ENCODE measurements around the gene PAK4. TPM values are rescaled to one million over a fixed set of nuclear protein-coding genes. Genes with fewer than 3 reads are reported as not detected.

PAK4 gene
- total RNA-seq, 8 experiments from 2014 or later = 6.5 to 42.8 (median 11.9) TPM

GRCh38 chr19:39157275-39157996 lies 31.9 kb downstream of the PAK4 start:
- WGBS, 10 experiments = 80 to 100% (median 90%) methylated on average over 1 to 16 of the region's 23 CpGs; no CpG with 5 or more reads in 4 of the 10 experiments
- peaks cover 6 to 13% of the 10 kb centered on the region in 2 donors for H3K4me1 ChIP-seq (replicated peaks in 1 of 2)
- H3K4me3 ChIP-seq = no peak overlapping the region
- ATAC-seq (replicated peaks in 6 of 8) = peak in 2 of 8 experiments; percentile 34 to 39
- in situ Hi-C loops (cut with MboI; ENCODE audit: low pct_unique_long_range_greater_than_20kb in 2 of 9, low sequenced_read_pairs in 9 of 9, unreplicated experiment in 9 of 9) = no loop called here
- no peak overlapping the region for H3K27ac ChIP-seq

- H3K4me3 ChIP-seq = no peak overlapping the region
- in situ Hi-C loops (cut with MboI; ENCODE audit: low pct_unique_long_range_greater_than_20kb in 2 of 9, low sequenced_read_pairs in 9 of 9, unreplicated experiment in 9 of 9) = no loop called here
Observed at GRCh38 chr19:39157997-39158389, 32.4 kb downstream of the PAK4 start.

GRCh38 chr19:39158646-39159260 lies 33.2 kb downstream of the PAK4 start:
- 72 to 100% (median 91%) methylated on average over 1 to 4 of the region's 12 CpGs; no CpG with 5 or more reads in 3 of the 10 experiments for whole genome bisulfite sequencing, 10 experiments

More at GRCh38 chr19:39157997-39158389, 32.4 kb downstream of the PAK4 start:
- ATAC-seq (replicated peaks in 6 of 8) = no peak
- Histone ChIP-seq H3K27ac (no peak overlapping the region), H3K4me1 (replicated peaks in 1 of 2) (peaks cover 6 to 17% of the 10 kb centered on the region in 2 donors)
- WGBS, 10 experiments = 80 to 100% (median 95%) methylated on average over 1 to 9 of the region's 15 CpGs; no CpG with 5 or more reads in 5 of the 10 experiments

GRCh38 chr19:39160523-39160861 lies 34.9 kb downstream of the PAK4 start:
- no peak overlapping the region for H3K4me3 ChIP-seq
- 0 to 84% (median 70%) methylated on average over 1 to 7 of the region's 8 CpGs; no CpG with 5 or more reads in 4 of the 10 experiments for WGBS, 10 experiments
- ATAC-seq (replicated peaks in 6 of 8) = peak in 2 of 8 experiments; percentile 63 to 67
- H3K4me1 ChIP-seq (replicated peaks in 1 of 2) = peaks cover 6 to 19% of the 10 kb centered on the region in 2 donors
- in situ Hi-C loops (cut with MboI; ENCODE audit: low pct_unique_long_range_greater_than_20kb in 2 of 9, low sequenced_read_pairs in 9 of 9, unreplicated experiment in 9 of 9) = no loop called here
- H3K27ac ChIP-seq = no peak overlapping the region

More at GRCh38 chr19:39158646-39159260, 33.2 kb downstream of the PAK4 start:
- no peak overlapping the region for H3K27ac ChIP-seq
- H3K4me3 ChIP-seq = no peak overlapping the region
- no peak for ATAC-seq (replicated peaks in 6 of 8)
- H3K4me1 ChIP-seq (replicated peaks in 1 of 2) = peaks cover 6 to 19% of the 10 kb centered on the region in 2 donors
- in situ Hi-C loops (cut with MboI; ENCODE audit: low pct_unique_long_range_greater_than_20kb in 2 of 9, low sequenced_read_pairs in 9 of 9, unreplicated experiment in 9 of 9) = no loop called here

GRCh38 chr19:39160889-39161672 lies 35.5 kb downstream of the PAK4 start:
- in situ Hi-C loops (cut with MboI; ENCODE audit: low pct_unique_long_range_greater_than_20kb in 2 of 9, low sequenced_read_pairs in 9 of 9, unreplicated experiment in 9 of 9) = no loop called here
- 82 to 100% (median 95%) methylated on average over 1 to 7 of the region's 21 CpGs; no CpG with 5 or more reads in 5 of the 10 experiments for WGBS, 10 experiments
- peaks cover 6 to 19% of the 10 kb centered on the region in 2 donors for H3K4me1 ChIP-seq (replicated peaks in 1 of 2)
- no peak overlapping the region for H3K27ac ChIP-seq
- peak in 1 of 8 experiments; percentile 8 for ATAC-seq (replicated peaks in 6 of 8)
- no peak overlapping the region for H3K4me3 ChIP-seq

- ATAC-seq (replicated peaks in 6 of 8) = no peak
- Histone ChIP-seq H3K4me1 (replicated peaks in 1 of 2) (peaks cover 2 to 17% of the 10 kb centered on the region in 2 donors), H3K4me3 (no peak overlapping the region), H3K27ac (no peak overlapping the region)
- 80 to 100% (median 94%) methylated on average over 1 to 6 of the region's 15 CpGs; no CpG with 5 or more reads in 3 of the 10 experiments for WGBS, 10 experiments
- in situ Hi-C loops (cut with MboI; ENCODE audit: low pct_unique_long_range_greater_than_20kb in 2 of 9, low sequenced_read_pairs in 9 of 9, unreplicated experiment in 9 of 9) = no loop called here
Observed at GRCh38 chr19:39162441-39163043, 37.0 kb downstream of the PAK4 start.

- ATAC-seq (replicated peaks in 6 of 8) = no peak
- H3K27ac ChIP-seq = no peak overlapping the region
- WGBS, 10 experiments = 80 to 100% (median 91%) methylated on average over 1 to 9 of the region's 9 CpGs; no CpG with 5 or more reads in 4 of the 10 experiments
- in situ Hi-C loops (cut with MboI; ENCODE audit: low pct_unique_long_range_greater_than_20kb in 2 of 9, low sequenced_read_pairs in 9 of 9, unreplicated experiment in 9 of 9) = no loop called here
- peaks cover 2 to 17% of the 10 kb centered on the region in 2 donors for H3K4me1 ChIP-seq (replicated peaks in 1 of 2)
- no peak overlapping the region for H3K4me3 ChIP-seq
Observed at GRCh38 chr19:39163621-39164020, 38.0 kb downstream of the PAK4 start.

GRCh38 chr19:39164289-39164688 lies 38.7 kb downstream of the PAK4 start:
- in situ Hi-C loops (cut with MboI; ENCODE audit: low pct_unique_long_range_greater_than_20kb in 2 of 9, low sequenced_read_pairs in 9 of 9, unreplicated experiment in 9 of 9) = no loop called here
- Histone ChIP-seq H3K4me3 (no peak overlapping the region), H3K4me1 (replicated peaks in 1 of 2) (peaks cover 2 to 17% of the 10 kb centered on the region in 2 donors), H3K27ac (no peak overlapping the region)
- 78 to 100% (median 100%) methylated on average over 1 to 3 of the region's 6 CpGs; no CpG with 5 or more reads in 3 of the 10 experiments for WGBS, 10 experiments
- ATAC-seq (replicated peaks in 6 of 8) = no peak

- Histone ChIP-seq H3K4me3 (no peak overlapping the region), H3K4me1 (replicated peaks in 1 of 2) (peaks cover 2 to 17% of the 10 kb centered on the region in 2 donors), H3K27ac (no peak overlapping the region)
- ATAC-seq (replicated peaks in 6 of 8) = no peak
- in situ Hi-C loops (cut with MboI; ENCODE audit: low pct_unique_long_range_greater_than_20kb in 2 of 9, low sequenced_read_pairs in 9 of 9, unreplicated experiment in 9 of 9) = no loop called here
- WGBS, 10 experiments = 80 to 100% (median 89%) methylated on average over 1 to 3 of the region's 7 CpGs; no CpG with 5 or more reads in 6 of the 10 experiments
Observed at GRCh38 chr19:39165857-39166256, 40.3 kb downstream of the PAK4 start.

GRCh38 chr19:39166571-39167391 lies 41.2 kb downstream of the PAK4 start:
- Histone ChIP-seq H3K4me3 (no peak overlapping the region), H3K4me1 (replicated peaks in 1 of 2) (peaks cover 2 to 17% of the 10 kb centered on the region in 2 donors), H3K27ac (no peak overlapping the region)
- in situ Hi-C loops (cut with MboI; ENCODE audit: low pct_unique_long_range_greater_than_20kb in 2 of 9, low sequenced_read_pairs in 9 of 9, unreplicated experiment in 9 of 9) = no loop called here
- peak; percentile 38 to 84 (median 80) for ATAC-seq (replicated peaks in 6 of 8)
- 60 to 100% methylated on average over 1 to 2 of the region's 24 CpGs; no CpG with 5 or more reads in 8 of the 10 experiments for WGBS, 10 experiments

GRCh38 chr19:39167461-39168257 lies 42.1 kb downstream of the PAK4 start:
- no peak overlapping the region for H3K27ac ChIP-seq
- H3K4me3 ChIP-seq = no peak overlapping the region
- peak in 5 of 8 experiments; percentile 28 to 48 (median 34) for ATAC-seq (replicated peaks in 6 of 8)
- no CpG with 5 or more reads among the region's 25 CpGs for WGBS, 10 experiments
- H3K4me1 ChIP-seq (replicated peaks in 1 of 2) = peaks cover 2 to 17% of the 10 kb centered on the region in 2 donors
- in situ Hi-C loops (cut with MboI; ENCODE audit: low pct_unique_long_range_greater_than_20kb in 2 of 9, low sequenced_read_pairs in 9 of 9, unreplicated experiment in 9 of 9) = no loop called here

Measured in motor neuron (in vitro differentiated cells).